C4-2B (cell line): Measurements from ENCODE around the gene SETD6.

Source experiments
- H3K27ac ChIP-seq: fragments of 450-650 bp; 2 replicates; pipeline ENCODE4 v1.5.1; 2017
- CTCF ChIP-seq: fragments of 450-650 bp; conservative IDR thresholded peaks from 2 replicates; pipeline ENCODE4 v1.5.1; 2017; ENCODE audit warnings: mild to moderate bottlenecking
- ZFX ChIP-seq: fragments of 450-650 bp; IDR thresholded peaks from 2 replicates; pipeline ENCODE4 v1.6.1; 2017

Gene SETD6

GRCh38 chr16:58515125-58515870, at the start of gene SETD6:
Gene SETD6 (plus strand): TSS chr16:58515517. CDS start chr16:58515538, 21 bp downstream.
- TF ChIP-seq ZFX: no peak
- TF ChIP-seq CTCF: no peak
- peak within 1 kb of the TSS; percentile 92 for H3K27ac ChIP-seq

GRCh38 chr16:58465817-58466216, 49.5 kb upstream of the SETD6 start:
- TF ChIP-seq CTCF (no peak), ZFX (no peak)

GRCh38 chr16:58466396-58466795, 48.9 kb upstream of the SETD6 start:
- no peak overlapping the region for H3K27ac ChIP-seq

More at GRCh38 chr16:58465817-58466216, 49.5 kb upstream of the SETD6 start:
- no peak overlapping the region for H3K27ac ChIP-seq

GRCh38 chr16:58467905-58468304, 47.4 kb upstream of the SETD6 start:
- H3K27ac ChIP-seq: no peak overlapping the region
- TF ChIP-seq CTCF (no peak), ZFX (no peak)

More at GRCh38 chr16:58466396-58466795, 48.9 kb upstream of the SETD6 start:
- TF ChIP-seq ZFX (no peak), CTCF (no peak)

GRCh38 chr16:58471209-58471975, 43.9 kb upstream of the SETD6 start:
- H3K27ac ChIP-seq: no peak overlapping the region
- TF ChIP-seq ZFX: no peak
- TF ChIP-seq CTCF: no peak

GRCh38 chr16:58472266-58472665, 43.1 kb upstream of the SETD6 start:
- no peak overlapping the region for H3K27ac ChIP-seq
- no peak for TF ChIP-seq ZFX
- TF ChIP-seq CTCF: no peak

- no peak for TF ChIP-seq CTCF
- no peak for TF ChIP-seq ZFX
Measured at GRCh38 chr16:58472827-58473226, 42.5 kb upstream of the SETD6 start.

More at GRCh38 chr16:58472827-58473226, 42.5 kb upstream of the SETD6 start:
- no peak overlapping the region for H3K27ac ChIP-seq
